NCI-H187 (cell line): ENCODE data around the gene UBE2E2.
"Not testable (repeated sequence)": the region's sequence is repeated elsewhere in the genome, so short reads cannot be mapped to it uniquely, and the experiment has no call there.

Source experiments
- DNase-seq, 2 experiments: peaks; one replicate each; lab custom pipeline; 2025; lab: John Stamatoyannopoulos, UW

UBE2E2 gene

DNA sequence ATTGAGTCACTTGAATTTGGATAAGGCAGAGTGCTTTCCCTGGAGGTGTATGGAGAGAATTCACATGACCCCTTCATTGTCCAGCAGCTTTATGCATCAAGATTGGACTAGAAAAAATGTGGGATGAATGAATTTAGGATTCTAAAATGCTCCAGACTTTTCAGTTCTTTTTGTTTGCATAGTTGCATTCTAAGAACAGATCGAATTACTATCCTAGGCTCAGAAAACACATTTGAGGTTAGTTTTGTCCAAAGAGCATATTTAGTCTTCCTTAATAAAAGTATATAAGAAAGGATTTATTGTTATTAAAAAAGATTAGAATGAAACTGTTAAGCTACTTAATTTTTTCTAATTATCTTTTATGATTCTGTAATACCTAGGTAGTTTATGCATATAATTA is 127.4 kb downstream of the UBE2E2 start:
- no peak for DNase-seq

DNA sequence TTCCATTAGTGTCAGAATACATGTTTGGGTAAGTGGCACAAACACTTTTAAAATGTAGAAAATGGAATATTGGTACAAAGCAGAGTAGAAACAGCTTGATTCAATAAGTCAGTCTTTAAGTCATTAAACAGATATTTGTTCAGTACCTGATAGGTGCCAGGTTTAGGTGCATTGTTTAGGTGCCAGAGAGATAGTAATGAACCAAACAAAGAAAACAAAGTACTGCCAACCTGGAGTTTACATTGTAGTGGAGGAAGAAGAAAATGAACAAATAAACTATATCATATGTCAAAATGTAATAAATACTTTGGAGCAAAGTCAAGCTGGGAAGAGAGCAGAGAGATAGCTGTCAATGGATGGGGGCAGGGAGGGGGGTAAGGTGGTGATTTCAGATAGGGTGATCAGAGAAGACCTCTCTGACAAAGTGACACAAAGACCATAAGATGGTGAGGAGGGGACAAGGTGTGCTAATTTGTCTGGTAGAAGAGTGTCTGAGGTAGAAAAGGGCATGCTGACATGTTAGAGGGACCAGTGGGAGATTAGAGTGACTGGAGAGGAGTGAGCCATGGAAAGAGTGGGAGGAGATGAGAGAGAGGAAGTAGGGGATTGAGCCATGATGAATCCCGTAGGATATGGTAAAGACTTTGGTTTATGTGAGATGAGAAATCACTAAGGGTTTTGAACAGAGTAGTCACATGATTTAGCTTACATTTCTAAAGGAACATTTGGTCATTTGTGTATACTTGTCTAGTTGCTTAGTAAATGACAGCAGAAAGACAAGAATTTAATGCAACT is 128.2 kb downstream of the UBE2E2 start:
- DNase-seq: no peak

DNA sequence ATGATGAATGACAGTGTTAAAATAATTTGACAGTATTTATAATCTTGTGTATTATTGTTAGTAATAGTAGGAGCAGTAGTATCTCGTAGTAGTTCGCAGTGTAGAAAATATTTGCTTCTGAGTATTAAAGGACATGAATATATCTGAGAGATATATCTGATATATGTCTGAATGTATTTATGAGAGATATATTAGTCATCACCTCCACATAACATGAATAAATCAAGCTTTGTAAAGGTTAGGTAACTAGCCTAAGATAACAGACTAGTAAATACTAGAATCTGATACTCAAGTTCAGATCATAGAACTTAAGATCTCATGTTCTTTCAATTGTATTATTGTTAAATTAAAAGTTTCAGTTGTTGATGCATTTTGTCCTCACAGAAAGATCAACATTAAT is 130.5 kb downstream of the UBE2E2 start:
- DNase-seq: no peak

DNA sequence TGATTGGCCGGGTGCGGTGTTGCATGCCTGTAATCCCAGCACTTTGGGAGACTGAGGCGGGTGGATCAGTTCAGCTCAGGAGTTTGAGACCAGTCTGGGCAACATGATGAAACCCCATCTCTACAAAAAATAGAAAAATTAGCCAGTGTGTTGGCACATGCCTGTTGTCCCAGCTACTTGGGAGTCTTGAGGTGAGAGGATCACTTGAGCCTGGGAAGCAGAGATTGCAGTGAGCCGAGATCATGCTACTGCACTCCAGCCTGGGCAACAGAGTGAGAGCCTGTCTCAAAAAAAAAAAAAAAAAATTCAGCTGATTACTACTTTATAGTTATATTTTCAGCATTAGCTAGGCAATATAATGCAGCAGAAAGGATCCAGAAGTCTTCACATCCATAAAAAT is 133.7 kb downstream of the UBE2E2 start:
- DNase-seq: not testable (repeated sequence)

DNA sequence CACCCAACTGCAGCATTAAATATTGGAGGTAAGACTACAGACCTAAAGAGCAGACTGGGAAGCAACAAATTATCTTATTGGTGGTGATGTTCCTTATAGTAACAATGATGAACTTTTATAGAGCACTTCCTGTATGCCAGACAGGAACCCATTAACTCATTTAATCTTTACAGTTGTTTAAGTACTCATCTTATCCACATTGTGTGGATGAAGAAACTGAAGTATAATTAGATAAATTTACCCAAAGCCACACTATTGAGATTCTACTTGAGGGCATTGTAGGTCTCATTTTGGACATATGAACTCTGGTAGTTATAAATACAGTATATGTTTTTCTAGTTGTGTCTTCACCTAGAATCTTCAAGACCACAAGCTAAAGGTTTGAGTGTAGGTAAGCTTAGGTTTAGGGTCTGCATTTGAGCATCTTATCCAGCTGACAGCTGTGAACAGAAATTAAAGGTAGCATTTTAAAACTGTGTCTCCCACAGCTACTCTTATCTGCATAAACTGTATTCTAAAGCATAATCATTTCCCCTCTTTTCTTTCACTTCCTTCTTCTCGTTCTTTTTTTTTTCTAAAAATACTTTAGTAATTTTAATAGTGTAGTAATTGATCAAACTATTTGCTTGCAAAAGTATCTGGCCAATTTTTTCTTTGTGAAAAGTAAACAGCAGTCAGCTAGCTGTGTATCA is 138.2 kb downstream of the UBE2E2 start:
- DNase-seq: no peak

DNA sequence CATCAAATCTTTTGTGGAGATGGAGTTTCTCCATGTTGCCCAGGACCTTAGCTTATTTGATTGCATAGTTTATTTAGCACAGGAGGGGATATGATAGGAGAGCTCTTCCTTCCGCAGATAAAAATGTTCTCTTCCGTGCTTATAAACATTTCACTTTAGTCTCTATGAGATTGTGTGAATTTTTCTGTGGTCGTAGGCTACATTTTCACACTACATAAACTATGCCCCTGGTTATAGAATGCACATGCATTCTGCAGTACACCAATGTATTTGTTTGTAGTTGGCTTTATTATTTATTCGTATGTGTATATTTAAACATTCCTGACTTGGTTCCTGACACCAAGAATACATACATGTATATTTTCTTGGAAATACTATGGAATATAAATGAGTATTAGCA is 139.2 kb downstream of the UBE2E2 start:
- no peak for DNase-seq

DNA sequence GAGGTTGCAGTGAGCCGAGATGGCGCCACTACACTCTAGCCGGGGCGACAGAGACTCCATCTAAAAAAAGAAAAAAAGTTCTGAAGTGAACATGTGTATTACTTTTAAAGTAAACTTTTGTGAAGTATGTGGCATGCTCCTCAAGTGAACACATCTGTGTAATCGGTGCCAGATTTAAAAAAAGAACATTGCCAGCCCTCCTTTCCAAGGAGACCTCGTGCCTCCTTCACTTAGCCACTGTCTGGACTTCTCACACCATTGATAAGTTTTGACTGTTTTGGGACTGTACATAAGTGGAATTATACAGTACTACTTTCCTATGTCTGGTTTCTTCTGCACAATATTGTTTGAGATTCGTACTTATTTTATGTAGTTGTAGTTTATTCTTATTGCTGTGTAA is 140.4 kb downstream of the UBE2E2 start:
- DNase-seq: no peak

DNA sequence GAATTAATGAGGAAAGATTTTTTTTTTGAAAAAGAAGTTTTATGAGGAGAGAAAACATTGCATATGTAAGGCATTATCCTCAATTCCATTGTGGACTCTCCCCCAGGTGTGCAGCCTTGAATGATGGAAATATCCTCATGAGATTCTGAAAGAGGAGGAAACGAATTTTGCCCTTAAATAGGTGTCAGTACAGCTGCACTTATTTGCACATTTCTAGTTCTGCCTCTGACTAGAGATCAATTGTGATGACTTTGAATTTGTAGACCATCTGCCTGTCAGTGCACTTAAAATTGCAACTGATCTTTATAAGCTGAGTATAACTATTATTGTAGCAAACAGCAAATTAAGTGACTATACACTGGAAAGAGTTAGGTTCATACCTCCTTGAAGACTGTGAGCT is 141.8 kb downstream of the UBE2E2 start:
- no peak for DNase-seq

DNA sequence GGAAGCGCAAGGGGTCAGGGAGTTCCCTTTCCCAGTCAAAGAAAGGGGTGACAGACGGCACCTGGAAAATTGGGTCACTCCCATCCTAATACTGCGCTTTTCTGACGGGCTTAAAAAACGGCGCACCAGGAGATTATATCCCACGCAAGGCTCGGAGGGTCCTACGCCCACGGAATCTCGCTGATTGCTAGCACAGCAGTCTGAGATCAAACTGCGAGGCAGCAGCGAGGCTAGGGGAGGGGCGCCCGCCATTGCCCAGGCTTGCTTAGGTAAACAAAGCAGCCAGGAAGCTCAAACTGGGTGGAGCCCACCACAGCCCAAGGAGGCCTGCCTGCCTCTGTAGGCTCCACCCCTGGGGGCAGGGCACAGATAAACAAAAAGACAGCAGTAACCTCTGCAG is 146.3 kb downstream of the UBE2E2 start:
- DNase-seq: not testable (repeated sequence)

DNA sequence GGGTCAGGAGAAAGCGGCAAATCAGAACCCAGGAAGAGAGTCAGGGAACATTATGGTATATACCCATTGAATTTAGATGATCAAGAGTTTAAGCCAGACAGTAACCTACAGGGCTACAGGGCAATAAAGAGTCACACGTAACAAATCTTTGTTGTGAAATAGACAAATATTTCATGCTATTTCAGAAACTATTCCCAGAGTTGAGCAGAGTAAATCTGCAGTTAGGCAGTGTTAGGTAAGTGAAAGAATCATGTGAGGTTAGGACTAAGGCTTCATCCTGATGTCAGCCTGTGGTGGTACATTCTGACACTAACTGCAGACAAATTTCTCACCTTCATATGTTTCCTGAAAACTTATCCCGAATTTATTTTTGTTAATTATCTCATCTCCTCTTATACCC is 153.0 kb downstream of the UBE2E2 start:
- DNase-seq: no peak

DNA sequence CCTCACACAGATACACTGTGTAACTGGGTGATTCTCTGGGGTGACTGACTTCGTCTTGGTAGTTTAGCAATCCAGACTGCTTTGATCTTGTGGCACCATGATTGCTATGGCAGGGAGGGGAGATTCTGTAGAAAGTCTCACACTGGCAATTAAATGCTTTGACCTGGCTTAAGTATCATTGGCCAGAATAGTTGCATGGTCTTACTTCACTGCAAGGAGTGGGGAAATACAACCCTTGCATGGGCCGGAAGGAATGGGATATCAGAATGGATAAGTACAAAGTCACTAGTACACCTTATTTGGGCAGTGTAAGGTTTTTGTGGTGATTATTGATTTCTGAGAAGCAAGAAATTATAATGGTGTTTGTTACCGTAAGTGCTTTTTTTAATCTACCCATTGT is 153.8 kb downstream of the UBE2E2 start:
- no peak for DNase-seq

DNA sequence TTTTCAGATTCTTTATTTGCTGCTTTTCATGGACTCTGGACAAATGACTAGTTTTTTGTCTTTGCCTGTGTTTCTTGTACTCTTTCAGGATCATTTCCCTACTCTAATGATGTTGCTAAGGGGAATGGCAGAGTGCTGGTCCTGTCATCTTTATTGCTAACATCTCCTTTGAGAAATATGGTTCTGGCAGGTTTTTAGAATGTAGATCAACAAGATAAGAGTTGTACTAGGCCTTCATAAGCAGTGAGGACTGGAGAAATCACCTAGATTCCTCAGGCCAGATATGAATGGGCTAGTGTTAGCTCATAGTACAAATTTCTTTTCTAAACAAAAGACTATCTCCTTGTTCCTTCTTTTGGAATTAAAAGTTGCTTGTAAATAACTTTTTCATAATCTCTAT is 156.0 kb downstream of the UBE2E2 start:
- no peak for DNase-seq

DNA sequence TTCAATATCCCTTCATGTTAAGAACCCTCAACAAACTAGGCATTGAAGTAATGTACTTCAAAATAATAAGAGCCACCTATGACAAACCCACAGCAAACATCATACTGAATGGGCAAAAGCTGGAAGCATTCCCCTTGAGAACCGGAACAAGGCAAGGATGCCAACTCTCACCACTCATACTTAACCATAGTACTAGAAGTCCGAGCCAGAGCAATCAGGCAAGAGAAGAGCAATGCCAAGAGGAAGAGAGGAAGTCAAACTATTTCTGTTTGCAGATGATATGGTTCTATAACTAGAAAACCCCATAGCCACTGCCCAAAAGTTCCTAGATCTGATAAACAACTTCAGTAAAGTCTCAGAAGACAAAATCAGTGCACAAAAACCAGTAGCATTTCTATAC is 161.9 kb downstream of the UBE2E2 start:
- no peak for DNase-seq

DNA sequence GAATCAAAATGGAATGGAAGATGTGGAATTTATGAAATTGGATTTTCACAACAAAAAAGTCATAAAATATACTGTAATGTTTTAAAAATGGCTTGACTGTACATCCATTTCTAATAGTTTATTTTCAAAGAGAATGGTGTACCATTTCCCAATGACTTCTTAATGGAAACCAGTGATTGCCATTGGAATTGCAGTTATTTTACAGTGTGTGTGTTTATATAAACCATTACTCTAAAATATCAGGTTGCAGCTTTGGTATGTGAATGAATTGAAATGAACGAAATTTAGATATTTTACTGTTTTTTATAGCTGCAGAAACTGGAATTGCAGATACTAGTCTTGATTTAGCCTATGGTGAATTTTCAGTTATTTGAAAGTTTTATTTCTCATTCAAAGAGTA is 165.6 kb downstream of the UBE2E2 start:
- no peak for DNase-seq

DNA sequence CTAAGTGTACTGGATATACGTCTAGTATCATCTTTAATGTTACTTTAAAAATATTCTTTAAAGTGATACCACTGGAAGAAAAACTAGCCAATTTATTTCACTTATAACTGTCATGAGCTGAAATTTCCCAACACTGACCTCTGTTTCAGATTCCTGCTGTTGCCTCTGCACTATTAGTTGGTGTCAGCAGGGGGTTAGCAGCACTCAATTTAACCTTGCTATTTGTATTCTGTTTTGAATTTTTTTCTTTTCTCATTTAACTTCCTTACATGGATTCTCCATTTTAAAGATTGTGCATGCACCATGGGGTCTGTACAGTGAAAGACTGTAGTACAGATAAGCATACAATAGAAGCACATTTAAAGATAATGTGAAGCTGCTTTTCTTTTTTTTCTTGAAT is 169.2 kb downstream of the UBE2E2 start:
- DNase-seq: no peak

DNA sequence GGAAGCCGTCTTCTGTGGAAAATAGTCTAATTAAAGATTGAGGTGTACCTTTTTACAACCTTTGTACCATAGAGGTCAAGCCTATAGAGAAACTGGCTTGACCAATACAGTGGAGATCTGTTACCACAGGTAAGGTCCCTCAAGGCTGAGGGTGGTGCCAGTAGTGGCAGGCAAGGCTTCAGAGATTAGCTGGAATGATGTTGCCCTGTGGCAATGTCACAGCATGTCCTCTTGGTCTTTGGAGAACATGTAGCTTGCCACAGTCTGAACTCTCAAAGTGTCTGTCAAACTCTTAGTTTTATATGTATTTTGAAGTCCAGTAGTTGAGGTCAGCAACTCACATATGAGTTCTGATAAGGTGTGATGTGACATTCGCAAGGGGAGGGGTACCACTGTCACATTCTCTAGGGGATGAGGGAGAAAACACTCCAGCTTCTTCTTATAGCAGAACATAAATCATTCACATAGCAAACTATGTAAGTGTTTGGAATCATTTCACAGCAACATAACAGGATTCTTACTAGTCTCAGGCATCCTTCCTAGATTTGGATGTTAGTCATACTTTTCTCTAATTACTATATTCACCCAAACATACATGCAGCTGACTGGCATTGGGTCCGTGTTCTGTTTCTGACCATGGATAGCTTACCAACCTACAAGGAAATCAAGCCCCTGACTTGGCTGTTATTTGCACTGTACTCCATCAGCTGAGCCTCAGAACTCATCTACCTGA is 173.6 kb downstream of the UBE2E2 start:
- no peak for DNase-seq

DNA sequence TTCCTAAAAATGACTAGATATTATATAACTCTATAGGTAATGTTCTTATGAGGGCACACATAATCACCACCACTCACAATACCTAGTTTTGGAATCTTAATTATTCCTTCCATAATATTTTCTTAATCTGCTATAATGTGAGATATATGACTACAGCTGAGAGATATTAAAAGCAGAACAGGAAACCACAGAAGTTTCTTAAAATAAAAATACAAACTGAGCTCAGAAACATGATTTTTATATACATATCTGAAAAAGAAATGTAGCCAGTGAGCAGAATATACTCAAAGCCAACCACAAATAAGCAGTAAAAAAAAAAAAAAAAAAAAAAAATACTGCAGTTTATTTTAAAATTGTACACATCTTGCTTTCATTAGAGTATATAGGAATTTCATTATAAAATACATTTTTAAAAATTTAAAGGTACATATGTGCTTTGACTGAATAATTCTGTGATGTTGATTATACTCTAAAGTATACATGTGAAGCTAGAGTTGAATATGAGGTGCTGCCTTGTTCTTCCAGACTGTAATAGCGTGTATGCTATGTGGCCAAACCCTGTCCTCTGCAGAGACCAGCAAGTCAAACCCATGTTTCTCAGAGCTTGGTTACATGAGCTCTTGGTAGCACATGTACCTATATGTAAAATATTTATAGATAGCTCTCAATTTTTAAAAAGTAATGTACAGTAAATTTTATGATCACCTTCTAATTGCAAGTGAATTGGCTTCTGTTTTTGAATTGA is 175.0 kb downstream of the UBE2E2 start:
- DNase-seq: no peak

DNA sequence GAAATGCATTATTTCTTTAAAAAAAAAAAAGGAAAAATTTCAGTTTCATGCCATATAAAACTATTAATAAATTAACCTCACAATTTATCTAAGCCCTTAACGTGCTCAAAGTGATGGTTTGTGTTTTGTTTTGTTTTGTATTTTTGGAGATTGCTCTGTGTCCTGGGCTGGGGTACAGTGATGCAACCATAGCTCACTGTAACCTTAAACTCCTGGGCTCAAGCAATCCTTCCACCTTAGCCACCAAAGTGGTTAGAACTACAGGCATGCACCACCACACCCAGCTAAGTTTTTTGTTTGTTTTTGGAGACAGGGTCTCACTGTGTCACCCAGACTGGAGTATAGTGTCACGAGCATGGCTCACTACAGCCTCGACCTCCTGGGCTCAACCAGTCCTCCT is 180.7 kb downstream of the UBE2E2 start:
- no peak for DNase-seq

DNA sequence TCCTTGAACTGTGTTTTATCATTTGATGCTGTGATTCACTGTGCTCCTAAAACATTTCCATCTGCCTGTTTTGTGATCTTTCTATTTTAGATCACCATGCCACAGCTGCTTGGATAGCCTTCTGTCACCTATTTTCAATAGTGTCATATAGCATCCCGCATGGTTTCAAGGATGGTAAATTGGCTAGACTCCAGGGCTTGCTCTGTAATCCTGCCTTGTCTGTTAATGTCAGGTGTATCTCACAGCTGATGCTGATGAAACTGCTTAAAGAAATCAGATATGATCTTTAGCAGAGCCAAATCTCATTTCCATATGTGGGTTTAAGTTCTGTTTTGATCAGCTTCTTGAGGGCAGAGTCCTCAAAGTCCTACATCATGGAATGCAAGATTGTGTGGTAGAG is 182.2 kb downstream of the UBE2E2 start:
- no peak for DNase-seq

DNA sequence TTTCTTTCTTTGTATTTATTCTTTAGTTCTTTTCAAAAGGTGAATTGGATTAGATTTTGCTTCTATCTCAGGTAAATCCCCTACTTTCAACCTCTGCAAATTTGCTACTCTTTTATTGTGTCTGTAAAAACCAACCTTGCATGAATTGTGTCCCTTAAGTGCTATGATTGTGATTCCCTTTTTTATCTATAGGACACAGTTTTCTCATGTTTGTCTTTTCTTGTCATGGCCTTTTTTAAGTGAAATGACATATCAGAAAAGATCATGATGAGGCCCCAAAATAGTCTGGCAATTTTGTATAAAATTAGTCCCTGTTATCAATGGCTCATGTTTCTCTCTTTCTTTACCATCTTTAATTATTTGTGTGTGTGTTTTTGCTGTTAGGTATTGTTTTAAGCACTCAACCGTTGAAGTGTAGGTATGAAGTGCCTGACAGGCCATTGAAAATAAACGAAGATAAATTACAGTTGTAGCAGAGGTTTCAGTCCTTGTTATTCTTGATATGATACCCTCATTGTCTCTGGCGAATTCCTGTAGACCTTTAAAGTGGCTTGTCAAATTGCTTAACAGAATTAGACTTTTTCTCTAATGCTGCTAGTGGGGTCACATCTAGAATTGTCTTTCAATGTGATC is 184.3 kb downstream of the UBE2E2 start:
- no peak for DNase-seq

DNA sequence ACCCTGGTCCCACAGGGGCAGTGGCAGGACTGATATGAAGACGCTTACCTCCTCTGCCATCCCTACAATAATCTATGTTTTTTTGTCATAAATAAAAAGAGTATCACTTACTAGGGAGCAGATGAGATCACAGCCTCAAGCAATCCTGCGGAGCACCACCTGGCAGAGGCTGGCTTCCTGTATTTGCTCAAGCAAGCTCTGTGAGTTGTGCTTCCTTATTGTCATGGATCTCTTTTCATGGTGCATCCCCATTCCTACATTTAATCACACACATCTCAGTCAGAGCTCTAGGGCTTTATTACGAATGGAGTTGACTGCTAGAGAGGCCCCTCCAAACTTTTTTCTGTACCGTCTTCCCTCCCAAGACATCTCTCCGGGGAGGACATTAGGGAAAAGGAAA is 186.0 kb downstream of the UBE2E2 start:
- DNase-seq: no peak

DNA sequence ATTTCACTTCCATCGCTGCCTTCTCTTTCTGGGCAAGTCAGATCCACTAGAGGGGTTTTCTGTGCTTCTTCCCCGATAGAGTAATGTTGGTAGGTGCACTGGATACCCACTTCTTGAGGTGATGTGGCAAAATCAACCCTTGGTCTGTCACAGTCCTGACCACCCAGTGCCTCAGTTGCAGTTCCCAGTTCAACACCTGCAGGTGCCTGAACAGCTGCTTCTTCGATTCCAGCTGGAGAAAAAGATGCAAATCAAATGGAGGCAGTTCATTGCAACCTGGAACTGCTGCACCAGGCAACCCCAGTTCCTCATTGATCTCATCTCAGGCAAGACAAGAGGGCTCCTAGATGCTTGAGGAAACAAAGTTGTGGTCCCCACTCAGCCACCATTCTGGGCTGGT is 186.6 kb downstream of the UBE2E2 start:
- no peak for DNase-seq
